CD14-positive monocyte (primary cell): Measurements from ENCODE around the gene BCAP31. TPM values are rescaled to one million over a fixed set of nuclear protein-coding genes. Genes with fewer than 3 reads are reported as not detected.
"Not testable (repeated sequence)": the region's sequence is repeated elsewhere in the genome, so short reads cannot be mapped to it uniquely, and the experiment has no call there.

Experiments used
- DNase-seq, 3 donors: peaks; one replicate each; pipeline ENCODE4 v3.0.0-alpha.2; 2011 to 2022
- H2AFZ ChIP-seq: 2 replicates; pipeline ENCODE4 v1.6.0; 2012; ENCODE audit warnings: mild to moderate bottlenecking, low read depth, low read length, inconsistent platforms; ENCODE audit not compliant: insufficient read depth, poor library complexity, severe bottlenecking
- H3K27ac ChIP-seq, 2 donors: 1 replicate in 1 of 2; 2 replicates in 1 of 2; pipeline ENCODE4 v1.5.1; 2012 to 2013; ENCODE audit warnings: low read length in 2 of 2, control low read depth in 1 of 2, inconsistent platforms in 1 of 2, low read depth in 1 of 2, mild to moderate bottlenecking in 1 of 2
- H3K27me3 ChIP-seq, 2 donors: one replicate each; pipeline versions ENCODE4 v1.6.0 to v1.6.1; 2011 to 2013; ENCODE audit warnings: low read length in 2 of 2; ENCODE audit not compliant: control insufficient read depth in 2 of 2, insufficient read depth in 2 of 2
- H3K36me3 ChIP-seq, 2 donors: replicated peaks in 1 of 2; 1 replicate in 1 of 2; 2 replicates in 1 of 2; pipeline versions ENCODE4 v1.5.1 to v1.6.1; 2012 to 2013; ENCODE audit warnings: low read length in 2 of 2, control low read depth in 1 of 2, inconsistent platforms in 1 of 2, mild to moderate bottlenecking in 1 of 2; ENCODE audit not compliant: insufficient read depth in 2 of 2, control insufficient read depth in 1 of 2
- H3K4me1 ChIP-seq, 2 donors: 1 replicate in 1 of 2; 2 replicates in 1 of 2; pipeline versions ENCODE4 v1.5.1 to v1.6.1; 2012 to 2013; ENCODE audit warnings: low read length in 2 of 2, control low read depth in 1 of 2, inconsistent platforms in 1 of 2, mild to moderate bottlenecking in 1 of 2, moderate library complexity in 1 of 2; ENCODE audit not compliant: insufficient read depth in 2 of 2, control insufficient read depth in 1 of 2
- H3K4me2 ChIP-seq: replicated peaks from 2 replicates; pipeline ENCODE3; 2012; ENCODE audit warnings: low read length, moderate library complexity, mild to moderate bottlenecking; ENCODE audit not compliant: poor library complexity, severe bottlenecking; ENCODE audit errors: extremely low read depth
- H3K4me3 ChIP-seq, 3 experiments: fragments of 200-600 bp in 1 of 3; sonication (generic) in 1 of 3; replicated peaks in 1 of 3; 1 replicate in 2 of 3; 2 replicates in 1 of 3; pipeline ENCODE4 v1.5.1; 2011 to 2013; ENCODE audit warnings: low read length in 3 of 3, mild to moderate bottlenecking in 3 of 3, control low read depth in 2 of 3, low read depth in 2 of 3, inconsistent platforms in 1 of 3, moderate library complexity in 1 of 3
- H3K79me2 ChIP-seq: 2 replicates; pipeline ENCODE4 v1.6.0; 2012; ENCODE audit warnings: mild to moderate bottlenecking, control low read depth, inconsistent platforms, low read length, moderate library complexity; ENCODE audit not compliant: insufficient read depth
- H3K9ac ChIP-seq: 2 replicates; pipeline ENCODE4 v1.6.0; 2017; ENCODE audit warnings: low read length, mild to moderate bottlenecking; ENCODE audit not compliant: insufficient read depth, poor library complexity, severe bottlenecking
- H3K9me3 ChIP-seq, 2 donors: replicated peaks in 1 of 2; 1 replicate in 1 of 2; 2 replicates in 1 of 2; pipeline versions ENCODE4 v1.5.1 to v1.6.1; 2012 to 2013; ENCODE audit warnings: low read length in 2 of 2, control low read depth in 1 of 2; ENCODE audit not compliant: control insufficient read depth in 1 of 2, insufficient read depth in 1 of 2
- H4K20me1 ChIP-seq: 2 replicates; pipeline ENCODE4 v1.6.0; 2012; ENCODE audit warnings: mild to moderate bottlenecking, low read length, control low read depth, moderate library complexity; ENCODE audit not compliant: insufficient read depth
- H3K27ac Mint-ChIP-seq, 7 donors: one replicate each; pipeline ENCODE4 v1.8.0; 2020; ENCODE audit warnings: mild to moderate bottlenecking in 7 of 7, mixed read lengths in 7 of 7, moderate library complexity in 6 of 7, inconsistent platforms in 2 of 7
- H3K27me3 Mint-ChIP-seq, 3 donors: one replicate each; pipeline ENCODE4 v1.8.0; 2021 to 2022; ENCODE audit warnings: low read depth in 3 of 3, mild to moderate bottlenecking in 3 of 3, mixed read lengths in 3 of 3, moderate library complexity in 3 of 3, inconsistent platforms in 1 of 3
- H3K36me3 Mint-ChIP-seq, 2 donors: one replicate each; pipeline ENCODE4 v1.8.0; 2020; ENCODE audit warnings: mixed read lengths in 2 of 2, inconsistent platforms in 1 of 2, mild to moderate bottlenecking in 1 of 2
- H3K4me1 Mint-ChIP-seq: one replicate; pipeline ENCODE4 v1.8.0; 2020; ENCODE audit warnings: mild to moderate bottlenecking, mixed read lengths
- H3K4me3 Mint-ChIP-seq, 2 donors: one replicate each; pipeline ENCODE4 v1.8.0; 2020; ENCODE audit warnings: mild to moderate bottlenecking in 2 of 2, mixed read lengths in 2 of 2, moderate library complexity in 1 of 2
- H3K9me3 Mint-ChIP-seq, 7 donors: one replicate each; pipeline ENCODE4 v1.8.0; 2020 to 2022; ENCODE audit warnings: mixed read lengths in 7 of 7, mild to moderate bottlenecking in 6 of 7, moderate library complexity in 6 of 7, inconsistent platforms in 2 of 7
- WGBS: methylation state at CpG from one replicate; pipeline ENCODE4 v1.1.5; 2013; ENCODE audit warnings: missing lambda C conversion rate; ENCODE audit not compliant: insufficient coverage; 5-methylcytosine and 5-hydroxymethylcytosine counted together
- intact Hi-C, 2 donors: fragments of 100-400 bp; cut with micrococcal nuclease; formaldehyde crosslinking; loops; one replicate each; pipeline versions ENCODE4 v1.15.0 to v1.15.1; 2023
- polyA plus RNA-seq, 3 donors: library from polyadenylated mRNA; depleted of rRNA in 1 of 3; unstranded in 2 of 3; stranded (reverse) in 1 of 3; fragments of 300-500 nt in 2 of 3; fragments of >200 nt in 1 of 3; fragmentation: Illumina TruSeq in 2 of 3; gene quantifications; 1 replicate in 2 of 3; 2 replicates in 1 of 3; pipeline ENCODE4 v1.2.3, GENCODE V29; 2012 to 2021
- TF ChIP-seq, protein P1 (sequence below): fragments of 200-600 bp; IDR thresholded peaks from one replicate; pipeline ENCODE4 v1.8.0; 2022; ENCODE audit warnings: antibody characterized with exemption, mild to moderate bottlenecking

Gene BCAP31
- polyA plus RNA-seq, 3 donors, result 139 to 294 (median 288) TPM

DNA sequence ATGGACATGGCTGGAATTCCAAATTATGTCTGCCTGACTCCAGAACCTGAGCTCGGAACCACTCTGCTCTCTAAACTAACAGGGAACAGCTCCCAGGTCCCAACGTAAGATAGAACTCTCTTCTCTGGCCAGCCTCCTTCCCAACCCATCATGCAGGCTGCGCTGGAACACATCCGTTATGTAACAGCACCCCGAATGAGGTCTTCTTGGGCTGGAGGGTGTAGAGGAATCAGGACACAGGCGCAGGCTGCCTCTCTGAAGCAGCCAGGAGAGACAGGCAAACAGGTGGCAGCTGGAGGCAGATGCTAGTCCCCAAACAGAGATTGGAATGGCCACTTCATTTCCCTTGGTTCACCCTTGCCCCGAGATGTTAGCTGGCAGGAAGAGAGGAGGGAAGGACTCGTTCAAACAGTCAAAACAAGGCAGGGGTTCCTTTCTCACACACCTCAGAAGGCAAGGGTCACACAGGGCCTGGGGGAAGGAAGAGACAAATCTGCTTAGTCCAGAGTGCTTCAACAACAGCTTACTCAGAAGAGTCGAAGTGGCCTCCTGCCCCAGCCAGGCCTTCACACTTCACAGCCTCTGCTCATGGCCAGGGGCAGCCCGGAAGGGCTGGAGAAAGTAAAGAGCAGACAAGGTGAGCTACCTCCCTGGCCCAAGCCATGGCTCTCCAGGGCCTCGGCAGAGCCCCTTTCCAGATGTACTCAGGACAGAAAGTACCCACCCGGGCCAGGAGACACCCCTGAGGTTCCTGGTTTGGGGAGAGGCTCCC lies 19.4 kb downstream of the BCAP31 start:
- Histone ChIP-seq H4K20me1 (peaks cover 55% of the 10 kb centered on the region), H3K36me3 (peaks cover 55% of the 10 kb centered on the region in 2 donors)
- H3K27ac ChIP-seq, H3K4me2 ChIP-seq, H3K27me3 ChIP-seq, H3K79me2 ChIP-seq, H3K4me3 Mint-ChIP-seq, H2AFZ ChIP-seq, intact Hi-C loops, H3K4me3 ChIP-seq, DNase-seq, H3K9ac ChIP-seq, H3K27me3 Mint-ChIP-seq, H3K4me1 ChIP-seq, H3K9me3 Mint-ChIP-seq, H3K4me1 Mint-ChIP-seq, H3K9me3 ChIP-seq: not testable (repeated sequence)
- Mint-ChIP-seq H3K36me3 (peaks cover 49 to 64% of the 10 kb centered on the region in 2 donors), H3K27ac (peak overlapping the region in 1 of 7 donors; percentile 12)
- 100% methylated on average over 2 of the region's 12 CpGs for WGBS

DNA sequence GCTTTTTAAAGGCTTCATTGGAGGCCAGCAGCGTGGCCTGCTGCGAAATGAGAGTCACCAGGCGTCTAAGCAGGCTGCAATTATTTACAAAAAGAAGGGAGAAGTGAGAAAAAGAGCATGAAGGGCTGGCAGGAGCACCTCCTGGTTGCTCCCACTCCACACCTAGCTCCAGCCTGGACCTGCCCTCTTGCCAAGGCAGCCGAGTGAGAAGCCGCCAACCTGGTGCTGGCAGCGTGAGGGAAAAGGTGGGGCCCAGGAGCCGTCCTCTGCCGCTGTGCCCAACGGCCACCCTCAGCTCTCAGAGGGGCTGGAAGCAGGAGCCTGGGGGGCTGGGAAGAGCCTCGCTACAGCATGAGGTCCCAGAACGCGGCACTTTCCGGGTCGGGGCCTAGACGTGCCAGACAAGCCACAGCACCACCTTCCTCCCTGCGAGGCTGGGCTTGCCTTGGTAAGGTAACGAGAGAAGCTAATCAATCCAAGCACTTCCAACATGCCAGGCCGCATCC lies 20.1 kb downstream of the BCAP31 start:
- H3K27ac Mint-ChIP-seq, result peak overlapping the region in 2 of 7 donors; percentile 12 to 69
- H3K4me3 Mint-ChIP-seq, result no peak overlapping the region
- intact Hi-C loops, result no loop called here
- Histone ChIP-seq H3K79me2 (no peaks in the 10 kb centered on the region), H3K27ac (no peak overlapping the region), H3K9ac (no peak overlapping the region), H3K36me3 (peaks cover 54 to 57% of the 10 kb centered on the region in 2 donors), H3K9me3 (no peaks in the 10 kb centered on the region), H3K4me2 (no peak overlapping the region), H3K4me3 (no peak overlapping the region), H4K20me1 (peaks cover 51% of the 10 kb centered on the region), H3K4me1 (peaks cover 4 to 6% of the 10 kb centered on the region in 2 donors), H3K27me3 (no peaks in the 10 kb centered on the region), H2AFZ (no peak overlapping the region)
- H3K4me1 Mint-ChIP-seq, result peaks cover 7% of the 10 kb centered on the region
- TF ChIP-seq, protein P1, sequence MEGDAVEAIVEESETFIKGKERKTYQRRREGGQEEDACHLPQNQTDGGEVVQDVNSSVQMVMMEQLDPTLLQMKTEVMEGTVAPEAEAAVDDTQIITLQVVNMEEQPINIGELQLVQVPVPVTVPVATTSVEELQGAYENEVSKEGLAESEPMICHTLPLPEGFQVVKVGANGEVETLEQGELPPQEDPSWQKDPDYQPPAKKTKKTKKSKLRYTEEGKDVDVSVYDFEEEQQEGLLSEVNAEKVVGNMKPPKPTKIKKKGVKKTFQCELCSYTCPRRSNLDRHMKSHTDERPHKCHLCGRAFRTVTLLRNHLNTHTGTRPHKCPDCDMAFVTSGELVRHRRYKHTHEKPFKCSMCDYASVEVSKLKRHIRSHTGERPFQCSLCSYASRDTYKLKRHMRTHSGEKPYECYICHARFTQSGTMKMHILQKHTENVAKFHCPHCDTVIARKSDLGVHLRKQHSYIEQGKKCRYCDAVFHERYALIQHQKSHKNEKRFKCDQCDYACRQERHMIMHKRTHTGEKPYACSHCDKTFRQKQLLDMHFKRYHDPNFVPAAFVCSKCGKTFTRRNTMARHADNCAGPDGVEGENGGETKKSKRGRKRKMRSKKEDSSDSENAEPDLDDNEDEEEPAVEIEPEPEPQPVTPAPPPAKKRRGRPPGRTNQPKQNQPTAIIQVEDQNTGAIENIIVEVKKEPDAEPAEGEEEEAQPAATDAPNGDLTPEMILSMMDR, result no peak
- H3K27me3 Mint-ChIP-seq, result peaks cover 0 to 10% (median 0%) of the 10 kb centered on the region in 3 donors
- H3K9me3 Mint-ChIP-seq, result peaks cover 0 to 3% (median 0%) of the 10 kb centered on the region in 7 donors
- peaks cover 48 to 66% of the 10 kb centered on the region in 2 donors for H3K36me3 Mint-ChIP-seq
- no peak for DNase-seq
- 100% methylated on average over 5 of the region's 18 CpGs for whole genome bisulfite sequencing
